HepG2 (cell line): ENCODE measurements around the gene TMEM41B. TPM values are rescaled to one million over a fixed set of nuclear protein-coding genes. Genes with fewer than 3 reads are reported as not detected.

Experiments
- KAT7 ChIP-seq: IDR thresholded peaks from 2 replicates; pipeline ENCODE4 v1.6.1; 2018; ENCODE audit warnings: borderline replicate concordance, missing compliant biosample characterization
- LCORL ChIP-seq, 2 experiments: fragments of 450-650 bp in 1 of 2; sonication (generic) in 1 of 2; formaldehyde crosslinking in 1 of 2; IDR thresholded peaks; 2 replicates each; pipeline versions ENCODE4 v1.5.0 to v1.6.1; 2017 to 2020; ENCODE audit warnings: antibody characterized with exemption in 1 of 2, missing genetic modification reagents in 1 of 2
- MXI1 ChIP-seq: IDR thresholded peaks from 3 replicates; pipeline ENCODE4 v1.6.1; 2012; ENCODE audit warnings: low read depth, low read length, inconsistent platforms, borderline replicate concordance
- SALL2 ChIP-seq: sonication (generic); formaldehyde crosslinking; IDR thresholded peaks from 2 replicates; pipeline ENCODE4 v1.8.1; 2023; ENCODE audit warnings: mild to moderate bottlenecking, missing genetic modification reagents, inconsistent platforms
- SOX6 ChIP-seq, 2 experiments: fragments of 450-650 bp in 1 of 2; sonication (generic) in 1 of 2; formaldehyde crosslinking in 1 of 2; IDR thresholded peaks; 2 replicates each; pipeline versions ENCODE4 v1.4.0 to v1.6.1; 2017 to 2020; ENCODE audit warnings: antibody characterized with exemption in 1 of 2, mild to moderate bottlenecking in 1 of 2, missing genetic modification reagents in 1 of 2
- TAF15 ChIP-seq: fragments of 200-400 bp; formaldehyde crosslinking; IDR thresholded peaks from one replicate; pipeline ENCODE4 v1.6.1; 2018; ENCODE audit warnings: mild to moderate bottlenecking, low read depth, low read length; ENCODE audit not compliant: poor library complexity, severe bottlenecking
- XRCC5 ChIP-seq: fragments of 200-400 bp; formaldehyde crosslinking; optimal IDR thresholded peaks from 2 replicates; pipeline ENCODE3; 2017; ENCODE audit warnings: mild to moderate bottlenecking, low read length
- ZNF235 ChIP-seq: sonication (generic); formaldehyde crosslinking; IDR thresholded peaks from 2 replicates; pipeline ENCODE4 v1.8.1; 2023; ENCODE audit warnings: mild to moderate bottlenecking, missing genetic modification reagents, borderline replicate concordance
- ZNF331 ChIP-seq: sonication (generic); formaldehyde crosslinking; IDR thresholded peaks from 2 replicates; pipeline ENCODE4 v1.4.0; 2020; ENCODE audit warnings: missing genetic modification reagents
- ZNF414 ChIP-seq: sonication (generic); formaldehyde crosslinking; IDR thresholded peaks from 2 replicates; pipeline ENCODE4 v1.5.0; 2020; ENCODE audit warnings: missing genetic modification reagents
- ZNF562 ChIP-seq: sonication (generic); formaldehyde crosslinking; IDR thresholded peaks from 2 replicates; pipeline ENCODE4 v1.8.0; 2022; ENCODE audit warnings: missing genetic modification reagents, borderline replicate concordance
- ZNF646 ChIP-seq: sonication (generic); formaldehyde crosslinking; IDR thresholded peaks from 2 replicates; pipeline ENCODE4 v1.9.0; 2021; ENCODE audit warnings: mild to moderate bottlenecking, missing genetic modification reagents
- ZNF660 ChIP-seq: sonication (generic); formaldehyde crosslinking; IDR thresholded peaks from 2 replicates; pipeline ENCODE4 v1.5.1; 2020; ENCODE audit warnings: mild to moderate bottlenecking, low read depth, missing genetic modification reagents, borderline replicate concordance
- ZSCAN12 ChIP-seq: sonication (generic); formaldehyde crosslinking; IDR thresholded peaks from 2 replicates; pipeline ENCODE4 v1.9.0; 2021; ENCODE audit warnings: mild to moderate bottlenecking, missing genetic modification reagents
- ZSCAN31 ChIP-seq: sonication (generic); formaldehyde crosslinking; IDR thresholded peaks from 2 replicates; pipeline ENCODE4 v1.5.0; 2020; ENCODE audit warnings: low read depth, mild to moderate bottlenecking, missing genetic modification reagents
- polyA plus RNA-seq, 8 experiments: library from polyadenylated mRNA; depleted of rRNA in 3 of 8; stranded (reverse) in 7 of 8; unstranded in 1 of 8; fragments of >200 nt; fragmentation: Illumina TruSeq in 4 of 8; extraction: Trizol in 4 of 8; gene quantifications; 2 replicates each; pipeline versions ENCODE4 v1.2.1 to v1.2.3, GENCODE V29; 2011 to 2016; ENCODE audit warnings: low read depth in 4 of 8, missing spikeins in 1 of 8, mixed read lengths in 1 of 8; ENCODE audit not compliant: insufficient read depth in 1 of 8
- total RNA-seq, 5 experiments: library from RNA; depleted of rRNA; stranded (reverse); fragments of >200 nt; fragmentation: Illumina TruSeq; extraction: Trizol; gene quantifications; 2 replicates each; pipeline ENCODE4 v1.2.3, GENCODE V29; 2016; ENCODE audit warnings: low read depth in 1 of 5
- TF ChIP-seq, protein P1 (sequence below): sonication (generic); formaldehyde crosslinking; IDR thresholded peaks from 2 replicates; pipeline ENCODE4 v1.4.0; 2020; ENCODE audit warnings: missing genetic modification reagents, borderline replicate concordance
- TF ChIP-seq, protein P2 (sequence below): fragments of 450-650 bp; IDR thresholded peaks from 2 replicates; pipeline ENCODE4 v1.6.1; 2017

TMEM41B gene
- total and polyA plus RNA-seq, 2 of the 13 experiments (the other 11 are each of a cell fraction or from before 2014, with no cell fraction given), result 36.8 to 48.1 TPM

- TF ChIP-seq, protein P1, sequence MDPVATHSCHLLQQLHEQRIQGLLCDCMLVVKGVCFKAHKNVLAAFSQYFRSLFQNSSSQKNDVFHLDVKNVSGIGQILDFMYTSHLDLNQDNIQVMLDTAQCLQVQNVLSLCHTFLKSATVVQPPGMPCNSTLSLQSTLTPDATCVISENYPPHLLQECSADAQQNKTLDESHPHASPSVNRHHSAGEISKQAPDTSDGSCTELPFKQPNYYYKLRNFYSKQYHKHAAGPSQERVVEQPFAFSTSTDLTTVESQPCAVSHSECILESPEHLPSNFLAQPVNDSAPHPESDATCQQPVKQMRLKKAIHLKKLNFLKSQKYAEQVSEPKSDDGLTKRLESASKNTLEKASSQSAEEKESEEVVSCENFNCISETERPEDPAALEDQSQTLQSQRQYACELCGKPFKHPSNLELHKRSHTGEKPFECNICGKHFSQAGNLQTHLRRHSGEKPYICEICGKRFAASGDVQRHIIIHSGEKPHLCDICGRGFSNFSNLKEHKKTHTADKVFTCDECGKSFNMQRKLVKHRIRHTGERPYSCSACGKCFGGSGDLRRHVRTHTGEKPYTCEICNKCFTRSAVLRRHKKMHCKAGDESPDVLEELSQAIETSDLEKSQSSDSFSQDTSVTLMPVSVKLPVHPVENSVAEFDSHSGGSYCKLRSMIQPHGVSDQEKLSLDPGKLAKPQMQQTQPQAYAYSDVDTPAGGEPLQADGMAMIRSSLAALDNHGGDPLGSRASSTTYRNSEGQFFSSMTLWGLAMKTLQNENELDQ (CRISPR knock-in tag), result no peak
- TF ChIP-seq SALL2 (CRISPR knock-in tag), result peak; percentile 89
- no peak for TF ChIP-seq ZSCAN12 (CRISPR knock-in tag)
- 0 out of 2 replicates have a peak, but pooled peaks have one; percentile 52 for TF ChIP-seq ZNF646 (CRISPR knock-in tag)
- TF ChIP-seq ZNF414, result peak; percentile 23
- TF ChIP-seq ZNF660 (CRISPR knock-in tag), result no peak
- no peak for TF ChIP-seq ZNF562 (CRISPR knock-in tag)
- TF ChIP-seq XRCC5, result peak; percentile 37
- peak; percentile 71; the same call in 1 of the 3 replicates for TF ChIP-seq MXI1
- TF ChIP-seq, protein P2, sequence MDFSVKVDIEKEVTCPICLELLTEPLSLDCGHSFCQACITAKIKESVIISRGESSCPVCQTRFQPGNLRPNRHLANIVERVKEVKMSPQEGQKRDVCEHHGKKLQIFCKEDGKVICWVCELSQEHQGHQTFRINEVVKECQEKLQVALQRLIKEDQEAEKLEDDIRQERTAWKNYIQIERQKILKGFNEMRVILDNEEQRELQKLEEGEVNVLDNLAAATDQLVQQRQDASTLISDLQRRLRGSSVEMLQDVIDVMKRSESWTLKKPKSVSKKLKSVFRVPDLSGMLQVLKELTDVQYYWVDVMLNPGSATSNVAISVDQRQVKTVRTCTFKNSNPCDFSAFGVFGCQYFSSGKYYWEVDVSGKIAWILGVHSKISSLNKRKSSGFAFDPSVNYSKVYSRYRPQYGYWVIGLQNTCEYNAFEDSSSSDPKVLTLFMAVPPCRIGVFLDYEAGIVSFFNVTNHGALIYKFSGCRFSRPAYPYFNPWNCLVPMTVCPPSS, result no peak
- TF ChIP-seq ZNF235 (CRISPR knock-in tag), result no peak
- TF ChIP-seq LCORL (IDR thresholded peaks at IDR 0.05), result no peak
- peak; percentile 39; the same call in 1 of the 2 replicates for TF ChIP-seq LCORL (CRISPR knock-in tag; IDR thresholded peaks at IDR 0.05)
- TF ChIP-seq TAF15, result no peak
- peak; percentile 69 for TF ChIP-seq KAT7 (CRISPR knock-in tag)
- peak; percentile 62; the same call in 1 of the 2 replicates for TF ChIP-seq ZNF331 (CRISPR knock-in tag)
- no peak for TF ChIP-seq SOX6 (IDR thresholded peaks at IDR 0.05)
- TF ChIP-seq SOX6 (CRISPR knock-in tag; IDR thresholded peaks at IDR 0.05), result peak; percentile 85
- TF ChIP-seq ZSCAN31 (CRISPR knock-in tag), result peak; percentile 88
Measured at GRCh38 chr11:9314291-9315077, at the start of gene TMEM41B (continued).
